Right ventricle myocardium inferior (tissue), 1 donor: Measurements from ENCODE around the gene FYTTD1. TPM values are rescaled to one million over a fixed set of nuclear protein-coding genes. Genes with fewer than 3 reads are reported as not detected.
A peak's percentile ranks its signal among the peaks of the same experiment; 100 is the strongest.

Source experiments
- ATAC-seq: fragments of 200-7000 bp; cut with Tn5 transposase; one replicate; pipeline ENCODE4 v1.9.1; 2020; ENCODE audit warnings: mild to moderate bottlenecking, moderate library complexity
- DNase-seq: peaks from one replicate; pipeline ENCODE4 v3.0.0; 2021; ENCODE audit errors: missing footprints
- intact Hi-C: fragments of 100-400 bp; cut with DNase I; formaldehyde crosslinking; loops from one replicate; pipeline ENCODE4 v1.11.0; 2022
- total RNA-seq: library from RNA; stranded (reverse); fragmentation: NEBNext Ultra II Directional; extraction: Animal tissue kit (Norgen Biotek cat#: 25700); gene quantifications from one replicate; pipeline ENCODE4 v1.2.1, GENCODE V29; 2021
- donor health status: DM: no; HTN: yes; CAD: no; lungs with severe emphysema.

The FYTTD1 gene
- total RNA-seq, 1 donor from 2014 or later = 65.2 TPM

GRCh38 chr3:197784019-197784585, 34.4 kb downstream of the FYTTD1 start:
- DNase-seq (no peak), ATAC-seq (no peak)
- intact Hi-C loops = no loop called here

GRCh38 chr3:197787412-197787811, 37.7 kb downstream of the FYTTD1 start:
- no peak for DNase-seq
- no peak for ATAC-seq
- intact Hi-C loops = no loop called here

GRCh38 chr3:197789309-197789708, 39.6 kb downstream of the FYTTD1 start:
- intact Hi-C loops = no loop called here
- DNase-seq (no peak), ATAC-seq (no peak)

GRCh38 chr3:197790033-197790432, 40.4 kb downstream of the FYTTD1 start:
- ATAC-seq = no peak
- intact Hi-C loops = loop anchor here (5.0 kb wide), 1 partner anchor 38 kb away; no protein-coding TSS in a partner anchor
- DNase-seq = no peak

GRCh38 chr3:197791113-197791891, 41.6 kb downstream of the FYTTD1 start, which contains the start of gene LRCH3:
LRCH3 (plus strand) TSS chr3:197791254; CDS start chr3:197791279, 25 bp downstream.
- DNase-seq (peak; percentile 91), ATAC-seq (peak; percentile 90)
- intact Hi-C loops = loop anchor here (5.0 kb wide), 1 partner anchor 39 kb away; no protein-coding TSS in a partner anchor

- intact Hi-C loops = loop anchor here (5.0 kb wide), 1 partner anchor 40 kb away; no protein-coding TSS in a partner anchor
- no peak for DNase-seq
- peak; percentile 23 for ATAC-seq
Observed at GRCh38 chr3:197791892-197792647, 42.4 kb downstream of the FYTTD1 start.

- ATAC-seq = no peak
- DNase-seq = no peak
- intact Hi-C loops = loop anchor here (5.0 kb wide), 1 partner anchor 41 kb away; no protein-coding TSS in a partner anchor
Observed at GRCh38 chr3:197793247-197793646, 43.6 kb downstream of the FYTTD1 start.

- intact Hi-C loops = loop anchor here (5.0 kb wide), 1 partner anchor 42 kb away; no protein-coding TSS in a partner anchor
- DNase-seq (no peak), ATAC-seq (no peak)
Observed at GRCh38 chr3:197794115-197794514, 44.4 kb downstream of the FYTTD1 start.

- ATAC-seq (no peak), DNase-seq (no peak)
- intact Hi-C loops = no loop called here
Observed at GRCh38 chr3:197795200-197795599, 45.5 kb downstream of the FYTTD1 start.

GRCh38 chr3:197796087-197796486, 46.4 kb downstream of the FYTTD1 start:
- DNase-seq (no peak), ATAC-seq (no peak)
- intact Hi-C loops = no loop called here

GRCh38 chr3:197798863-197799262, 49.2 kb downstream of the FYTTD1 start:
- ATAC-seq (peak; percentile 24), DNase-seq (no peak)
- intact Hi-C loops = no loop called here

GRCh38 chr3:197800379-197800778, 50.7 kb downstream of the FYTTD1 start:
- DNase-seq (no peak), ATAC-seq (no peak)
- intact Hi-C loops = no loop called here

- no peak for DNase-seq
- no peak for ATAC-seq
- intact Hi-C loops = no loop called here
Observed at GRCh38 chr3:197801891-197802778, 52.5 kb downstream of the FYTTD1 start.

- DNase-seq (no peak), ATAC-seq (no peak)
- intact Hi-C loops = no loop called here
Observed at GRCh38 chr3:197802779-197803459, 53.2 kb downstream of the FYTTD1 start.

GRCh38 chr3:197804511-197804910, 54.8 kb downstream of the FYTTD1 start:
- ATAC-seq = no peak
- intact Hi-C loops = no loop called here
- no peak for DNase-seq

GRCh38 chr3:197807969-197808587, 58.4 kb downstream of the FYTTD1 start:
- ATAC-seq (no peak), DNase-seq (no peak)
- intact Hi-C loops = no loop called here

GRCh38 chr3:197809356-197810020, 59.8 kb downstream of the FYTTD1 start:
- DNase-seq (no peak), ATAC-seq (peak; percentile 64)
- intact Hi-C loops = no loop called here
